Prostate gland (tissue), 2 donors: ENCODE results near the gene MUSK. TPM values are rescaled to one million over a fixed set of nuclear protein-coding genes. Genes with fewer than 3 reads are reported as not detected.

Experiments
- DNase-seq: peaks from one replicate; pipeline ENCODE4 v3.0.0-alpha.2; 2019; ENCODE audit warnings: low spot score
- H3K27ac ChIP-seq, 2 donors: fragments of 200-600 bp; sonication (generic); 2 replicates each; pipeline ENCODE4 v1.5.1; 2017 to 2019
- H3K27me3 ChIP-seq: fragments of 200-600 bp; sonication (generic); replicated peaks from 2 replicates; pipeline ENCODE4 v1.5.1; 2019; ENCODE audit not compliant: insufficient read depth
- H3K36me3 ChIP-seq, 2 donors: fragments of 200-600 bp; sonication (generic); 1 replicate in 1 of 2; 2 replicates in 1 of 2; pipeline versions ENCODE4 v1.5.1 to v1.8.1; 2017 to 2019
- H3K4me1 ChIP-seq: fragments of 200-600 bp; sonication (generic); replicated peaks from 2 replicates; pipeline ENCODE4 v1.5.1; 2019
- H3K4me3 ChIP-seq, 2 donors: fragments of 200-600 bp; sonication (generic); 2 replicates each; pipeline ENCODE4 v1.5.1; 2017 to 2019
- H3K9me3 ChIP-seq: fragments of 200-600 bp; sonication (generic); 2 replicates; pipeline ENCODE4 v1.5.1; 2017
- CTCF ChIP-seq, 4 experiments: fragments of 200-600 bp in 2 of 4; fragments of 450-650 bp in 2 of 4; sonication (generic) in 2 of 4; IDR thresholded peaks; 1 replicate in 3 of 4; 2 replicates in 1 of 4; pipeline ENCODE4 v1.5.1; 2016 to 2019; ENCODE audit warnings: antibody characterized with exemption in 4 of 4, mild to moderate bottlenecking in 2 of 4, moderate library complexity in 2 of 4
- POLR2A ChIP-seq: fragments of 450-650 bp; IDR thresholded peaks from one replicate; pipeline ENCODE4 v1.6.1; 2016; ENCODE audit warnings: antibody characterized with exemption, mild to moderate bottlenecking
- POLR2AphosphoS5 ChIP-seq: sonication (generic); formaldehyde crosslinking; IDR thresholded peaks from one replicate; pipeline ENCODE4 v1.6.1; 2017; ENCODE audit warnings: antibody characterized with exemption
- WGBS: methylation state at CpG from one replicate; pipeline ENCODE4 v1.1.5; 2018; 5-methylcytosine and 5-hydroxymethylcytosine counted together
- intact Hi-C: fragments of 100-400 bp; cut with DNase I; formaldehyde crosslinking; loops from one replicate; pipeline ENCODE4 v1.14.2; 2022
- total RNA-seq, 2 donors: library from RNA; depleted of rRNA; stranded (reverse); fragments of >200 nt; gene quantifications; one replicate each; pipeline ENCODE4 v1.1.0, GENCODE V29; 2016

The MUSK gene
- total RNA-seq, 2 donors from 2014 or later: 0.64 to 7.6 TPM

GRCh38 chr9:110669433-110669832, 842 bp downstream of the MUSK start:
- Histone ChIP-seq H3K36me3 (no peaks in the 10 kb centered on the region), H3K4me3 (no peak overlapping the region), H3K27ac (no peak overlapping the region), H3K27me3 (no peaks in the 10 kb centered on the region), H3K9me3 (no peaks in the 10 kb centered on the region), H3K4me1 (no peaks in the 10 kb centered on the region)
- DNase-seq: no peak
- 52% methylated on average over 5 of the region's 5 CpGs for WGBS
- intact Hi-C loops: no loop called here
- TF ChIP-seq POLR2AphosphoS5: no peak
- no peak for TF ChIP-seq POLR2A
- no peak for TF ChIP-seq CTCF (IDR thresholded peaks at IDR 0.05)

- Histone ChIP-seq H3K4me3 (no peak overlapping the region), H3K36me3 (no peaks in the 10 kb centered on the region), H3K4me1 (no peaks in the 10 kb centered on the region), H3K27me3 (no peaks in the 10 kb centered on the region), H3K9me3 (no peaks in the 10 kb centered on the region), H3K27ac (no peak overlapping the region)
- TF ChIP-seq POLR2AphosphoS5 (no peak), CTCF (IDR thresholded peaks at IDR 0.05) (no peak)
- intact Hi-C loops: no loop called here
- DNase-seq: no peak
- 90% methylated on average over 4 of the region's 4 CpGs for WGBS
These were observed 3.3 kb downstream of the MUSK start for GRCh38 chr9:110671849-110672248.

- 23% methylated on average over 3 of the region's 3 CpGs for WGBS
- no peaks in the 10 kb centered on the region for H3K4me1 ChIP-seq
- TF ChIP-seq CTCF (IDR thresholded peaks at IDR 0.05) (no peak), POLR2AphosphoS5 (no peak), POLR2A (no peak)
- H3K27ac ChIP-seq: no peak overlapping the region
- H3K36me3 ChIP-seq: no peaks in the 10 kb centered on the region
- no peaks in the 10 kb centered on the region for H3K27me3 ChIP-seq
- no peaks in the 10 kb centered on the region for H3K9me3 ChIP-seq
- DNase-seq: no peak
- intact Hi-C loops: no loop called here
- H3K4me3 ChIP-seq: no peak overlapping the region
These were observed 4.4 kb downstream of the MUSK start for GRCh38 chr9:110672873-110673510.

- Histone ChIP-seq H3K27me3 (no peaks in the 10 kb centered on the region), H3K36me3 (no peaks in the 10 kb centered on the region), H3K27ac (no peak overlapping the region), H3K4me3 (no peak overlapping the region), H3K4me1 (no peaks in the 10 kb centered on the region), H3K9me3 (no peaks in the 10 kb centered on the region)
- WGBS: 84% methylated on average over 4 of the region's 4 CpGs
- TF ChIP-seq POLR2A (no peak), POLR2AphosphoS5 (no peak), CTCF (IDR thresholded peaks at IDR 0.05) (no peak)
- intact Hi-C loops: no loop called here
- no peak for DNase-seq
These were observed 18.9 kb downstream of the MUSK start for GRCh38 chr9:110687497-110687896.

- DNase-seq: no peak
- H3K4me3 ChIP-seq: no peak overlapping the region
- intact Hi-C loops: no loop called here
These were observed 19.7 kb downstream of the MUSK start for GRCh38 chr9:110688329-110688728.

More at GRCh38 chr9:110688329-110688728, 19.7 kb downstream of the MUSK start:
- Histone ChIP-seq H3K27ac (no peak overlapping the region), H3K27me3 (no peaks in the 10 kb centered on the region), H3K4me1 (no peaks in the 10 kb centered on the region), H3K9me3 (no peaks in the 10 kb centered on the region), H3K36me3 (no peaks in the 10 kb centered on the region)
- 86% methylated on average over 5 of the region's 5 CpGs for WGBS
- TF ChIP-seq POLR2AphosphoS5 (no peak), POLR2A (no peak), CTCF (IDR thresholded peaks at IDR 0.05) (no peak)
